SK-N-MC (cell line): ENCODE measurements around the gene SSC5D.

Source experiments
- DNase-seq: peaks from one replicate; pipeline ENCODE4 v3.0.0-alpha.2; 2011; ENCODE audit warnings: low read depth, low spot score
- H3K27ac ChIP-seq: fragments of 200-600 bp; sonication (generic); 2 replicates; pipeline ENCODE4 v1.5.1; 2016; ENCODE audit warnings: mixed run types
- H3K36me3 ChIP-seq: fragments of 200-600 bp; sonication (generic); 2 replicates; pipeline ENCODE4 v1.6.1; 2017; ENCODE audit warnings: antibody characterized with exemption, low read length, mixed read lengths; ENCODE audit not compliant: insufficient read depth
- H3K4me3 ChIP-seq: fragments of 200-600 bp; sonication (generic); 2 replicates; pipeline ENCODE4 v1.5.1; 2016
- H3K9ac ChIP-seq: fragments of 200-600 bp; sonication (generic); 2 replicates; pipeline ENCODE4 v1.8.0; 2017; ENCODE audit warnings: mixed run types, mixed read lengths; ENCODE audit not compliant: insufficient read length
- H3K9me3 ChIP-seq: fragments of 200-600 bp; sonication (generic); 2 replicates; pipeline ENCODE4 v1.6.1; 2017; ENCODE audit warnings: low read depth, mild to moderate bottlenecking, antibody characterized with exemption, low read length, moderate library complexity, mixed read lengths
- EZH2 ChIP-seq: fragments of 200-600 bp; sonication (generic); IDR thresholded peaks from one replicate; pipeline ENCODE4 v1.6.1; 2017; ENCODE audit warnings: antibody characterized with exemption
- FOXP2 ChIP-seq: optimal IDR thresholded peaks from 2 replicates; pipeline ENCODE3; 2011; ENCODE audit warnings: mild to moderate bottlenecking, moderate library complexity; ENCODE audit not compliant: insufficient read depth; ENCODE audit errors: extremely low read length, control extremely low read depth
- POLR2AphosphoS5 ChIP-seq: IDR thresholded peaks from 2 replicates; pipeline ENCODE4 v1.6.1; 2012; ENCODE audit warnings: mild to moderate bottlenecking, low read depth, low read length, borderline replicate concordance

The SSC5D gene

GRCh38 chr19:55549500-55550320 lies 61.5 kb downstream of the SSC5D start:
- no peak for DNase-seq
- Histone ChIP-seq H3K9ac (no peak overlapping the region), H3K36me3 (no peaks in the 10 kb centered on the region), H3K27ac (no peak overlapping the region), H3K9me3 (no peaks in the 10 kb centered on the region), H3K4me3 (no peak overlapping the region)
- no peak for TF ChIP-seq POLR2AphosphoS5
- TF ChIP-seq EZH2, result no peak
- no peak for TF ChIP-seq FOXP2

- Histone ChIP-seq H3K36me3 (no peaks in the 10 kb centered on the region), H3K27ac (no peak overlapping the region), H3K9me3 (no peaks in the 10 kb centered on the region), H3K9ac (no peak overlapping the region), H3K4me3 (no peak overlapping the region)
- no peak for TF ChIP-seq FOXP2
- TF ChIP-seq EZH2, result no peak
- TF ChIP-seq POLR2AphosphoS5, result no peak
- DNase-seq, result no peak
These were observed 62.0 kb downstream of the SSC5D start for GRCh38 chr19:55550321-55550650.

GRCh38 chr19:55552206-55552605 lies 64.0 kb downstream of the SSC5D start:
- H3K9ac ChIP-seq, result no peak overlapping the region
- TF ChIP-seq FOXP2 (no peak), EZH2 (no peak), POLR2AphosphoS5 (no peak)
- H3K36me3 ChIP-seq, result no peaks in the 10 kb centered on the region
- no peak overlapping the region for H3K4me3 ChIP-seq
- no peaks in the 10 kb centered on the region for H3K9me3 ChIP-seq
- no peak overlapping the region for H3K27ac ChIP-seq
- DNase-seq, result no peak

- H3K4me3 ChIP-seq, result no peak overlapping the region
- H3K36me3 ChIP-seq, result no peaks in the 10 kb centered on the region
- no peak for TF ChIP-seq FOXP2
- TF ChIP-seq POLR2AphosphoS5, result no peak
- no peak for TF ChIP-seq EZH2
- H3K9ac ChIP-seq, result no peak overlapping the region
- no peak overlapping the region for H3K27ac ChIP-seq
- no peaks in the 10 kb centered on the region for H3K9me3 ChIP-seq
- DNase-seq, result no peak
These were observed 64.4 kb downstream of the SSC5D start for GRCh38 chr19:55552620-55553019.

DNA sequence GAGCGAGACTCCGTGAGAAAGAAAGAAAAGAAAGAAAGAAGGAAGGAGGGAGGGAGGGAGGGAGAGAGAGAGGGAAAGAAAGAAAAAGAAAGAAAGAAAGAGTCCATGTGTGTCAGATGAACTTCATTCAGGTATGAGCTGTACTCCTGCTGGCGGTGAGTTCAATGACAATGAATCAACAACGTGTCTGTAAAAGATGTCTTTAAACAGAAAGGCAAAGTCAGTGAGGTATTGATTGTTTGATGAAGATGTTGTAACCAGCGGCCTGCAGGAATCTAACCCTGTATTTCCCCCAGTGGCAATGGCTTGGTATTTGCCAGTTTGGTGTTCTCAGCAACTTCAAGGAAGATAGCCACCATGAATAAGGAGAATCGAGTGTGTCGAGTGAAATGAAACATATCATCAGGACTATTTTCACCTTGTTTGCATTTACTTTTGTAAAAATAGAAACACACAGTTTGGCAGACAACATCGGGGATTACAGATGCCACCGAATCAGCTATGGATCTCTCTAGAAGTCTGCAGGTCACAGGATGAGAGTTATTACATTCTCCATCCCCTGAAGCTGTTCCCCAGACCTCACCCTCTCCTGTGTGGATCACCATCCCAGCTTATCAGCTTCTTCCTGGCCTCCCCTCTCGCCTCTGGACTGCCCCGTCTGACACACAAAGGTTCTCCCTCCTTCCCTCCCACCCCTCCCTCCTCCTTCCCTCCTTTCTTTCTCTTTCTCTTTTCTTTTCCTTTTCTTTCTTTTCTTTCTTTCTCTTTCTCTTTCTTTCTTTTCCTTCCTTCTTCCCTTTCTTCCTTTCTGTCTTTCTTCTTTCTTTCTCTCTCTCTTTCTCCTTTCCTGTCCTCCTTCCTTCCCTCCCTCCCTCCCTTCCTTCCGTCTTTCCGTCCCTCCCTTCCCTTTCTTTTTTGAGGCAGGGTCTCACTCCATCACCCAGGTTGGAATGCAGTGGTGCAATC lies 65.3 kb downstream of the SSC5D start:
- Histone ChIP-seq H3K27ac (no peak overlapping the region), H3K9me3 (no peaks in the 10 kb centered on the region), H3K36me3 (no peaks in the 10 kb centered on the region), H3K4me3 (no peak overlapping the region), H3K9ac (no peak overlapping the region)
- DNase-seq, result no peak
- no peak for TF ChIP-seq POLR2AphosphoS5

DNA sequence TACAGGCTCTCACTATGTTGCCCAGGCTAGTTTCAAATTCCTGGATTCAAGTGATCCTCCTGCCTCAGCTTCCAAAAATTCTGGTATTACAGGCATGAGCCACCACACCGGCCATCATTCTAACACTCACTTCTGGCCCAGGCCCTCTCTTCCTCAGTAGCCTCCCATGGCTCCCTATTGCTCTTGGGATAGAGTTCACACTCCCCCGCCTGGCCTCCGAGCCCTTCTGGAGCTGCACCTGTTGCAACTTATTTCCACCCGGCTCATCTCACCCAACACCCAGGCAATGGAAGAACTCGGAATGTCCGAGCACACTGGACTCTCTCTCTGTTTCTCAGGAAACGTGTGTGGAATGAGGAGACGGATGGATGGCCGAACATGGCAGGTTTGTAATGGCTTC lies 66.1 kb downstream of the SSC5D start:
- DNase-seq, result no peak
- H3K36me3 ChIP-seq, result no peaks in the 10 kb centered on the region
- H3K9me3 ChIP-seq, result no peaks in the 10 kb centered on the region
- H3K9ac ChIP-seq, result no peak overlapping the region
- H3K27ac ChIP-seq, result no peak overlapping the region
- H3K4me3 ChIP-seq, result no peak overlapping the region
- TF ChIP-seq POLR2AphosphoS5 (no peak), EZH2 (no peak), FOXP2 (no peak)

GRCh38 chr19:55554741-55555152 lies 66.5 kb downstream of the SSC5D start:
- DNase-seq, result no peak

GRCh38 chr19:55559684-55560083 lies 71.4 kb downstream of the SSC5D start:
- Histone ChIP-seq H3K27ac (no peak overlapping the region), H3K36me3 (no peaks in the 10 kb centered on the region), H3K9ac (no peak overlapping the region), H3K9me3 (no peaks in the 10 kb centered on the region), H3K4me3 (no peak overlapping the region)
- DNase-seq, result no peak
- no peak for TF ChIP-seq FOXP2
- no peak for TF ChIP-seq EZH2
- no peak for TF ChIP-seq POLR2AphosphoS5

More at GRCh38 chr19:55554741-55555152, 66.5 kb downstream of the SSC5D start:
- no peak overlapping the region for H3K9ac ChIP-seq
- no peaks in the 10 kb centered on the region for H3K36me3 ChIP-seq
- no peaks in the 10 kb centered on the region for H3K9me3 ChIP-seq
- TF ChIP-seq FOXP2 (no peak), POLR2AphosphoS5 (no peak), EZH2 (no peak)
- H3K4me3 ChIP-seq, result no peak overlapping the region
- no peak overlapping the region for H3K27ac ChIP-seq
